Psoas muscle (tissue), 8 donors: ENCODE measurements around the gene PIM3. TPM values are rescaled to one million over a fixed set of nuclear protein-coding genes. Genes with fewer than 3 reads are reported as not detected.

Source experiments
- ATAC-seq, 4 donors: fragments of 200-7000 bp; cut with Tn5 transposase; one replicate each; pipeline ENCODE4 v1.9.1; 2020; ENCODE audit warnings: moderate library complexity in 3 of 4, mild to moderate bottlenecking in 2 of 4
- DNase-seq, 2 donors: peaks; one replicate each; pipeline ENCODE4 v3.0.0-alpha.2; 2020
- H3K27ac ChIP-seq: fragments of 200-600 bp; one replicate; pipeline ENCODE4 v1.8.0; 2022
- H3K27me3 ChIP-seq, 3 donors: fragments of 200-600 bp in 1 of 3; one replicate each; pipeline versions ENCODE4 v1.6.1 to v1.8.0; 2013 to 2022; ENCODE audit warnings: low read length in 2 of 3, mild to moderate bottlenecking in 2 of 3, moderate library complexity in 1 of 3; ENCODE audit not compliant: insufficient read depth in 3 of 3
- H3K36me3 ChIP-seq, 2 donors: fragments of 200-600 bp in 1 of 2; one replicate each; pipeline versions ENCODE4 v1.6.1 to v1.8.0; 2013 to 2022; ENCODE audit warnings: low read depth in 1 of 2, mild to moderate bottlenecking in 1 of 2, moderate library complexity in 1 of 2; ENCODE audit not compliant: insufficient read depth in 1 of 2
- H3K4me1 ChIP-seq: fragments of 200-600 bp; one replicate; pipeline ENCODE4 v1.8.0; 2022
- H3K4me3 ChIP-seq: fragments of 200-600 bp; one replicate; pipeline ENCODE4 v1.8.0; 2022; ENCODE audit warnings: mild to moderate bottlenecking
- H3K9me3 ChIP-seq: fragments of 200-600 bp; one replicate; pipeline ENCODE4 v1.8.0; 2022
- WGBS, 3 donors: extraction: QIAGEN DNeasy Blood & Tissue Kit; methylation state at CpG; one replicate each; pipeline versions ENCODE4 v1.1.6 to v1.1.7; 2013; 5-methylcytosine and 5-hydroxymethylcytosine counted together
- intact Hi-C, 2 donors: fragments of 100-400 bp; cut with DNase I; formaldehyde crosslinking; loops; one replicate each; pipeline versions ENCODE4 v1.11.0 to v1.14.2; 2022
- polyA plus RNA-seq, 3 donors: library from polyadenylated mRNA; stranded (reverse); fragments of 200-250 nt; gene quantifications; one replicate each; pipeline ENCODE4 v1.2.3, GENCODE V29; 2013
- total RNA-seq, 4 donors: library from RNA; stranded (reverse); fragmentation: NEBNext Ultra II Directional in 2 of 4; extraction: Animal tissue kit (Norgen Biotek cat#: 25700) in 2 of 4; gene quantifications; one replicate each; pipeline versions ENCODE4 v1.2.1 to v1.2.4, GENCODE V29; 2021 to 2023
- TF ChIP-seq, protein P1 (sequence below): fragments of 200-600 bp; IDR thresholded peaks from one replicate; pipeline ENCODE4 v1.8.0; 2022; ENCODE audit warnings: antibody characterized with exemption
- donor health status: healthy with polysubstance abuse.
- donor health status: DM: no; HTN: no; CAD: no; lungs with moderate emphysema.
- donor health status: Bipolar disorder and iron deficiency.
- donor health status: healthy.
- donor health status: DM: yes; HTN: yes; CAD: no.
- donor health status: DM: no; HTN: no; CAD: no.
- donor health status: DM: no; HTN: no; CAD: no.
- donor health status: DM: yes; HTN: yes; CAD: no.

PIM3 gene
- total and polyA plus RNA-seq, 7 donors = 40.5 to 128 (median 79.0) TPM

DNA sequence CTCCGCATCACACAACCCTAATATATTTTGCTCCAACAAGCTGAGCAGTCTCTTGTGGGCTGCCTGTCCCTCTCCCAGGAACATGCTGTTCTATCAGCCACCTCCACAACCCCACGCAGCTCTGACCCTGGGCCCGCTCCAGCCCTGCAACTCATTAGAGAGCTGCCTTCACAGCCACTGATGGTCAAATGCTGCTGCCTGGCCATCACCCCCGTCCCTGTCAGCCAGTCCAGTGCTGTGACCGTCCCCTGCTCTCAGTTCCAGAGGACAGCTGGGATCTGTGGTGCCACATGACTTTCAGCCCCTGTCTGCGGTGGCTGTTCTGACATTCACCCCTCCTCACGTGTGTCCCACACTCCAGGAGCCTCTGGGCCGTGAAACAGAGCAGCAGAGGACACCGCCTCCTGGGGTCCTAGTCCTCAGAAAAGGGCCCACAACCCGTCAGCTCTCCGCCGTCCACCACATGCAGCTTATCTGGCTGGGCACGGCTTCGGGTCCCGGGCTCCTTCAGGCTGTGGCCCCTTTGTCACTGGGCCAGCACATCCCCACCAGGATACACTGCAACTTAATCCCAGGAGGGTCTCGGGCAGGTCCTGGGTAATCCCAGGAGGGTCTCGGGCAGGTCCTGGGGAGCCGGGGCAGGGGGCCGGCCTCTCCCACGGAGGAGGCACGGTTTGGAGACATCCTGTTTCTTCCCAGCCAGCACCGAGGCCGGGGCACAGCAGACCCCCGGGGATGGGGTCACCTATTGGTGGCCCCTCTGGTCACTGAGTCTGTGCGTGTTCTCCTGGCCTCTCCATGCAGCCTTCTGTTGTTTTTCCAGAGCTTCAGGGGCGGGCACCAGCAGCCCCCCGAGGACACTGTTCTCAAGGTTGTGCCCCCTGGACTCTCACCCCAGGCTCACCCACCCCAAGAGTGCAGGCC, 27.1 kb upstream of the PIM3 start:
- TF ChIP-seq, protein P1, sequence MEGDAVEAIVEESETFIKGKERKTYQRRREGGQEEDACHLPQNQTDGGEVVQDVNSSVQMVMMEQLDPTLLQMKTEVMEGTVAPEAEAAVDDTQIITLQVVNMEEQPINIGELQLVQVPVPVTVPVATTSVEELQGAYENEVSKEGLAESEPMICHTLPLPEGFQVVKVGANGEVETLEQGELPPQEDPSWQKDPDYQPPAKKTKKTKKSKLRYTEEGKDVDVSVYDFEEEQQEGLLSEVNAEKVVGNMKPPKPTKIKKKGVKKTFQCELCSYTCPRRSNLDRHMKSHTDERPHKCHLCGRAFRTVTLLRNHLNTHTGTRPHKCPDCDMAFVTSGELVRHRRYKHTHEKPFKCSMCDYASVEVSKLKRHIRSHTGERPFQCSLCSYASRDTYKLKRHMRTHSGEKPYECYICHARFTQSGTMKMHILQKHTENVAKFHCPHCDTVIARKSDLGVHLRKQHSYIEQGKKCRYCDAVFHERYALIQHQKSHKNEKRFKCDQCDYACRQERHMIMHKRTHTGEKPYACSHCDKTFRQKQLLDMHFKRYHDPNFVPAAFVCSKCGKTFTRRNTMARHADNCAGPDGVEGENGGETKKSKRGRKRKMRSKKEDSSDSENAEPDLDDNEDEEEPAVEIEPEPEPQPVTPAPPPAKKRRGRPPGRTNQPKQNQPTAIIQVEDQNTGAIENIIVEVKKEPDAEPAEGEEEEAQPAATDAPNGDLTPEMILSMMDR = no peak
- ATAC-seq = peak; percentile 44 to 56 (median 50)

DNA sequence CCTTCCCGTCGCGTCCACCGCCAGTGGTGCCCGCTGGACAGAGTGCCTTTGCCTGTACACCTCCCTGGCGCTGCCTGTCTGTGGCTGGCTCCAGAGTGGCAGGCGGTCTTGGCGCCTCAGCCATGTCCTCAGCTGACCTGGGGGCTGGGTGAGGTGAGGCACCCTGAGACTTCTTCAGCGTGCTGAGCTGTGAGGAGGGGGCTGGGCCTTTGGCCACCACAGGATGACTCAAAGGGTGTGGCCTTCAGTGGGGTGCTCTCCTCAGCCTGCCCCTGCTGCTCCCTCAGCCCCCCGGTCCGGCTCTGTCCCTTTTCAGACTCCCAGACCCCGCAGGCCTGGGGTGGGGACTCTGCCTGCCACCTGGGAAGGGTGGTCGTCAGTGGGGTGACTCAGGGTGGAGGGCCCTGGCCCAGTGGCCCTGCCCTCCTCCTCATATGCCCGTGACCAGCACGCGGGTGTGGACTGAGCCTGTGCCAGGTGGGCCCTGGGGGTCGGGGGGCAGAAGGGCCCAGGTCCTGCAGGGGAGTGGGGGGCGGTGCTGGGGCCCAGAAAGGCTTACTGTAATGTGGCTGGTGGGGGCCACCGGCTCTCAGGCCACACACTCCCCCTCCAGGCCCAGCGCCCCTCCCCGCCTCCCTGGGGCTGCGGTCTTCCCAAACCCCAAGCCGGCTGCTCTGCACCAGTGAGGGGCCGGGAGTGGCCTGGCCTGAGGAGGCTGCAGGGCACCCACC, 26.2 kb upstream of the PIM3 start:
- Histone ChIP-seq H3K9me3 (no peaks in the 10 kb centered on the region), H3K4me3 (peak overlapping the region; percentile 73), H3K27me3 (no peaks in the 10 kb centered on the region), H3K36me3 (no peaks in the 10 kb centered on the region), H3K4me1 (peaks cover 64% of the 10 kb centered on the region), H3K27ac (peak overlapping the region; percentile 95)
- DNase-seq = peak; percentile 81 to 90
- intact Hi-C loops = loop anchor here (2.0 to 10.0 kb wide), 3 partner anchors 26 to 273 kb away; partner anchors contain the start of genes PIM3 (in 1 of the 2) and SELENOO (in 1 of the 2)
- ATAC-seq = peak; percentile 55 to 65 (median 64)
- 20 to 32% (median 26%) methylated on average over 21 to 24 of the region's 24 CpGs for WGBS, 3 donors
- TF ChIP-seq, protein P1 = no peak

More for the DNA sequence above, 27.1 kb upstream of the PIM3 start:
- Histone ChIP-seq H3K4me3 (peak overlapping the region; percentile 73), H3K36me3 (no peaks in the 10 kb centered on the region), H3K9me3 (no peaks in the 10 kb centered on the region), H3K27ac (peak overlapping the region; percentile 95), H3K4me1 (peaks cover 64% of the 10 kb centered on the region), H3K27me3 (peaks cover 0 to 5% (median 0%) of the 10 kb centered on the region in 3 donors)
- intact Hi-C loops = loop anchor here (2.0 to 10.0 kb wide), 3 partner anchors 27 to 274 kb away; partner anchors contain the start of genes PIM3 (in 1 of the 2) and SELENOO (in 1 of the 2)
- DNase-seq = peak; percentile 83 to 94
- WGBS, 3 donors = 35 to 42% (median 37%) methylated on average over 22 to 27 of the region's 27 CpGs

DNA sequence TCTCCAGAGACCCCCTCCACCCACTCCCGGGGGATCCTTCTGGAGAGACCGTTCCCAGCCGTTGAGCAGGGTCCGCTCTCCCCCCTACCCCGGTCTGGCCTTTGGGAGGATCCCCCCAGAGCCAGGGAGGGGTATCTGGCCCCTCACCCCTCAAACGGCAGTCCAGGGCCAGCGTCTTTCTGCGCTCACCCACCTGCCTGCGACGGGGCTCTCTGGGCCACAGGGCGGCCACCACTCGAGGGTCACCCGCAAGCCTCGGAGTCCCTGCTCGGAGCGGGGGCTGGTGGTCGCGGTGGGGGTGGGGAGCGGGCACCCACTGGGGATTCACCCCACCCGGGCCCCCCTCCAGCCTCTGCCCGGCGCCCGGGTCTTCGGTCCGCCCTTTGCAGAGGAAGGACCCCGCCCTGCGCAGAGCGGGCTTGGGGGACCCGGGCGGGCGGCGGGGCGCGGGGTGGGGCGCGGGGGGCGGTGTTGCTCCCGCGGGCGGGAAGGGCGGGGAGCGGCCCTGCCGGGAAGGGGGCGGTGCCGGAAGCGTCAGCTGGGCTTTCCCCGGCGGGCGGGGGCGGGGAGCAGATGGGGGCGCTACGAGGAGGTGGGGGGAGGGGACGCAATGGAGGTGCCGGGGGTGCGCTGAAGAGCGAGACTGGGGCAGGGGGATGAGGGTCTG, 25.5 kb upstream of the PIM3 start:
- peak; percentile 18 to 37 (median 30) for ATAC-seq

DNA sequence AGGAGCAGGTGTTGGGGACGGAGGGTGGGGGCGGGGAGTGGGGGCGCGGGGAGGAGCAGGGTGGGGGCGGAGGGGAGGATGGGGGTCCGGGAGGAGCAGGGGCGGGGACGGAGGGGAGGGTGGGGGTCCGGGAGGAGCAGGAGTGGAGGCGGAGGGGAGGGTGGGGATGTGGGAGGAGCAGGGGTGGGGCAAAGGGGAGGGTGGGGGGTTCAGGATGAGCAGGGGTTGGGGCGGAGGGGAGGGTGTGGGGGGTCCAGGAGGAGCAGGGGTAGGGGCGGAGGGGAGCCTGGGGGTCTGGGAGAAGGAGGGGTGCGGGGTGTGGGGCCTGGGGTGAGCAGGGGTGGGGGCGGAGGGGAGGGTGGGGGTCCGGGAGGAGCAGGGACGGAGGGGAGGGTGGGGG, 25.0 kb upstream of the PIM3 start:
- intact Hi-C loops = loop anchor here in 1 of 2 donors (2.0 to 10.0 kb wide), 2 partner anchors 25 to 269 kb away; partner anchors contain the start of genes PIM3 and SELENOO
- no peaks in the 10 kb centered on the region for H3K9me3 ChIP-seq
- H3K27ac ChIP-seq = peak overlapping the region; percentile 95
- DNase-seq (peak in 1 of 2 donors; percentile 62), ATAC-seq (no peak)
- peak overlapping the region; percentile 73 for H3K4me3 ChIP-seq
- H3K36me3 ChIP-seq = no peaks in the 10 kb centered on the region
- no peaks in the 10 kb centered on the region for H3K27me3 ChIP-seq
- H3K4me1 ChIP-seq = peaks cover 58% of the 10 kb centered on the region
- 7 to 10% (median 10%) methylated on average over 6 to 16 of the region's 16 CpGs for WGBS, 3 donors
- TF ChIP-seq, protein P1 = no peak

More for the DNA sequence above, 25.5 kb upstream of the PIM3 start:
- intact Hi-C loops = loop anchor here (2.0 to 10.0 kb wide), 3 partner anchors 26 to 272 kb away; partner anchors contain the start of genes PIM3 (in 1 of the 2) and SELENOO (in 1 of the 2)
- Histone ChIP-seq H3K9me3 (no peaks in the 10 kb centered on the region), H3K27me3 (no peaks in the 10 kb centered on the region), H3K4me1 (peaks cover 59% of the 10 kb centered on the region), H3K4me3 (peak overlapping the region; percentile 73), H3K27ac (peak overlapping the region; percentile 95), H3K36me3 (no peaks in the 10 kb centered on the region)
- peak; percentile 92 to 95 for DNase-seq
- 3 to 6% (median 4%) methylated on average over 20 to 56 of the region's 56 CpGs for WGBS, 3 donors
- TF ChIP-seq, protein P1 = no peak
